A549 (cell line): ENCODE data around the gene STARD6. TPM values are rescaled to one million over a fixed set of nuclear protein-coding genes. Genes with fewer than 3 reads are reported as not detected.

ENCODE experiments used
- ATAC-seq, 2 experiments: fragments of 200-7000 bp in 1 of 2; fragments of >200 bp in 1 of 2; cut with Nextera tagmentation in 1 of 2; cut with Tn5 transposase in 1 of 2; 3 replicates each; pipeline versions ENCODE4 v1.8.0 to v1.9.1; 2018 to 2020; ENCODE audit warnings: mild to moderate bottlenecking in 1 of 2, moderate library complexity in 1 of 2
- CTCF ChIA-PET: fragments of 300-600 bp; sonication (Branson Sonifier 250); formaldehyde crosslinking; extraction: SDS; loops from one replicate; lab custom pipeline; 2021; ENCODE audit warnings: antibody characterized with exemption, inconsistent platforms; lab: Yijun Ruan, JAX
- POLR2A ChIA-PET: fragments of 350-600 bp; formaldehyde crosslinking; extraction: SDS; loops from one replicate; lab custom pipeline; 2021; ENCODE audit warnings: antibody characterized with exemption, inconsistent platforms; lab: Yijun Ruan, JAX
- DNase-seq, 2 experiments: peaks; one replicate each; pipeline versions ENCODE4 v3.0.0 to v3.0.0-alpha.2; 2011 to 2016; ENCODE audit warnings: low read depth in 1 of 2, low spot score in 1 of 2
- FAIRE-seq: peaks from 2 replicates; lab custom pipeline; 2011; peaks lifted over from hg19 to GRCh38; lab: Jason Lieb, UNC
- H3K27ac ChIP-seq, 2 experiments: fragments of >200 bp; sonication (Bioruptor Twin); formaldehyde crosslinking; 3 replicates each; pipeline ENCODE4 v1.5.1; 2016 to 2017
- H3K4me1 ChIP-seq: fragments of >200 bp; sonication (Bioruptor Twin); formaldehyde crosslinking; 3 replicates; pipeline ENCODE4 v1.6.1; 2016
- H3K4me2 ChIP-seq: fragments of >200 bp; sonication (Bioruptor Twin); formaldehyde crosslinking; 3 replicates; pipeline ENCODE4 v1.6.1; 2016
- H3K4me3 ChIP-seq: fragments of >200 bp; sonication (Bioruptor Twin); formaldehyde crosslinking; 3 replicates; pipeline ENCODE4 v1.5.1; 2016
- H3K9me3 ChIP-seq: fragments of >200 bp; sonication (Bioruptor Twin); formaldehyde crosslinking; 3 replicates; pipeline ENCODE4 v1.6.1; 2016
- ATOH8 ChIP-seq: fragments of 250-450 bp; sonication (Bioruptor Pico); IDR thresholded peaks from 2 replicates; pipeline ENCODE4 v1.5.0; 2020; ENCODE audit warnings: low read depth, mild to moderate bottlenecking, moderate library complexity
- BHLHE40 ChIP-seq: IDR thresholded peaks from 2 replicates; pipeline ENCODE4 v1.6.1; 2012; ENCODE audit warnings: low read depth, low read length, inconsistent platforms
- CEBPB ChIP-seq, 2 experiments: fragments of >200 bp in 1 of 2; sonication (Bioruptor Twin) in 1 of 2; formaldehyde crosslinking in 1 of 2; IDR thresholded peaks; 2 replicates each; pipeline ENCODE4 v1.6.1; 2012 to 2016
- CHD4 ChIP-seq: fragments of 200-600 bp; sonication (generic); IDR thresholded peaks from 2 replicates; pipeline ENCODE4 v1.6.1; 2016; ENCODE audit warnings: antibody characterized with exemption, mild to moderate bottlenecking, borderline replicate concordance
- CTCF ChIP-seq: fragments of >200 bp; sonication (Bioruptor Twin); formaldehyde crosslinking; IDR thresholded peaks from 3 replicates; pipeline ENCODE4 v1.5.1; 2016
- EHF ChIP-seq: fragments of 250-450 bp; sonication (Bioruptor Pico); IDR thresholded peaks from 2 replicates; pipeline ENCODE4 v1.5.0; 2020; ENCODE audit warnings: mild to moderate bottlenecking
- MAX ChIP-seq: IDR thresholded peaks from 2 replicates; pipeline ENCODE4 v1.6.1; 2012
- NPAS2 ChIP-seq: fragments of 250-450 bp; sonication (Bioruptor Pico); IDR thresholded peaks from 2 replicates; pipeline ENCODE4 v1.8.0; 2022; ENCODE audit warnings: mild to moderate bottlenecking, moderate library complexity, borderline replicate concordance
- POLR2A ChIP-seq: IDR thresholded peaks from 2 replicates; pipeline ENCODE4 v1.6.1; 2012; ENCODE audit warnings: mild to moderate bottlenecking, low read length
- RAD21 ChIP-seq, 2 experiments: fragments of >200 bp in 1 of 2; sonication (Bioruptor Twin) in 1 of 2; formaldehyde crosslinking in 1 of 2; IDR thresholded peaks in 1 of 2; conservative IDR thresholded peaks in 1 of 2; 2 replicates in 1 of 2; 3 replicates in 1 of 2; pipeline ENCODE4 v1.6.1; 2012 to 2018; ENCODE audit warnings: inconsistent platforms in 1 of 2
- RARB ChIP-seq: fragments of 250-450 bp; sonication (Bioruptor Pico); IDR thresholded peaks from 2 replicates; pipeline ENCODE4 v1.8.0; 2021; ENCODE audit warnings: mild to moderate bottlenecking, moderate library complexity
- RCOR1 ChIP-seq: fragments of 150-350 bp; IDR thresholded peaks from 2 replicates; pipeline ENCODE4 v1.6.1; 2014; ENCODE audit warnings: antibody characterized with exemption, low read length, low read depth
- SMC3 ChIP-seq: fragments of >200 bp; sonication (Bioruptor Twin); formaldehyde crosslinking; IDR thresholded peaks from 3 replicates; pipeline ENCODE4 v1.6.1; 2018; ENCODE audit warnings: inconsistent platforms
- USF2 ChIP-seq: fragments of 450-650 bp; IDR thresholded peaks from 2 replicates; pipeline ENCODE4 v1.6.1; 2014; ENCODE audit warnings: antibody characterized with exemption
- ZSCAN20 ChIP-seq: fragments of 250-450 bp; sonication (Bioruptor Pico); IDR thresholded peaks from 2 replicates; pipeline ENCODE4 v1.8.0; 2022; ENCODE audit warnings: mild to moderate bottlenecking, moderate library complexity
- WGBS: methylation state at CpG from one replicate; pipeline ENCODE4 v1.1.6; 2017; ENCODE audit errors: missing lambda C conversion rate; 5-methylcytosine and 5-hydroxymethylcytosine counted together
- polyA plus RNA-seq, 4 experiments: library from polyadenylated mRNA; depleted of rRNA in 3 of 4; stranded (reverse); fragments of >200 nt; fragmentation: RNase III in 1 of 4; extraction: RNeasy Plus Mini Kit Qiagen cat#74134 plus additional on column Dnase treatment in 1 of 4; gene quantifications; 2 replicates in 3 of 4; 3 replicates in 1 of 4; pipeline ENCODE4 v1.2.3, GENCODE V29; 2011 to 2017
- TF ChIP-seq, protein P1 (sequence below): IDR thresholded peaks from 2 replicates; pipeline ENCODE4 v1.6.1; 2012; ENCODE audit warnings: low read depth, borderline replicate concordance

Gene STARD6
- polyA plus RNA-seq, 2 of the 4 experiments (the other 2 are of a cell fraction), result not detected

GRCh38 chr18:54351186-54351585, 6.5 kb downstream of the STARD6 start:
- DNase-seq (no peak), ATAC-seq (no peak), FAIRE-seq (no peak)
- H3K9me3 ChIP-seq, result no peaks in the 10 kb centered on the region
- TF ChIP-seq, protein P1, sequence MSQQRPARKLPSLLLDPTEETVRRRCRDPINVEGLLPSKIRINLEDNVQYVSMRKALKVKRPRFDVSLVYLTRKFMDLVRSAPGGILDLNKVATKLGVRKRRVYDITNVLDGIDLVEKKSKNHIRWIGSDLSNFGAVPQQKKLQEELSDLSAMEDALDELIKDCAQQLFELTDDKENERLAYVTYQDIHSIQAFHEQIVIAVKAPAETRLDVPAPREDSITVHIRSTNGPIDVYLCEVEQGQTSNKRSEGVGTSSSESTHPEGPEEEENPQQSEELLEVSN, result no peak
- TF ChIP-seq CEBPB (IDR thresholded peaks at IDR 0.05) (no peak), MAX (no peak)
- H3K27ac ChIP-seq, result no peak overlapping the region
- POLR2A ChIA-PET, result no interaction called here
- CTCF ChIA-PET, result no interaction called here
- 0% methylated on average over 1 of the region's 1 CpG for WGBS
- H3K4me1 ChIP-seq, result no peaks in the 10 kb centered on the region
- H3K4me3 ChIP-seq, result no peak overlapping the region
- no peak overlapping the region for H3K4me2 ChIP-seq

- DNase-seq, result no peak
- H3K9me3 ChIP-seq, result no peaks in the 10 kb centered on the region
- no peak overlapping the region for H3K27ac ChIP-seq
- H3K4me1 ChIP-seq, result no peaks in the 10 kb centered on the region
- H3K4me2 ChIP-seq, result no peak overlapping the region
- TF ChIP-seq EHF (CRISPR knock-in tag) (no peak), BHLHE40 (no peak), USF2 (no peak), RCOR1 (no peak)
- TF ChIP-seq, all 56 proteins: peak for 0
- no peak for ATAC-seq
- no peak for FAIRE-seq
- ChIA-PET POLR2A (no interaction called here), CTCF (interaction anchor here (1.1 kb wide), 1 partner anchor 19 kb away, joined by 5 read pairs; the partner anchor contains the start of genes C18orf54 and STARD6)
- H3K4me3 ChIP-seq, result no peak overlapping the region
- WGBS, result 68% methylated on average over 4 of the region's 4 CpGs
Measured at GRCh38 chr18:54338230-54338629, 19.4 kb downstream of the STARD6 start.

- FAIRE-seq (no peak), ATAC-seq (no peak), DNase-seq (no peak)
- H3K4me2 ChIP-seq, result no peak overlapping the region
- 27% methylated on average over 2 of the region's 2 CpGs for WGBS
- ChIA-PET POLR2A (no interaction called here), CTCF (no interaction called here)
- no peak overlapping the region for H3K27ac ChIP-seq
- TF ChIP-seq RARB (no peak), POLR2A (no peak), ATOH8 (no peak)
- no peaks in the 10 kb centered on the region for H3K9me3 ChIP-seq
- no peaks in the 10 kb centered on the region for H3K4me1 ChIP-seq
- H3K4me3 ChIP-seq, result no peak overlapping the region
Measured at GRCh38 chr18:54335638-54336173, 22.0 kb downstream of the STARD6 start.

- ATAC-seq, result no peak
- ChIA-PET CTCF (no interaction called here), POLR2A (no interaction called here)
- TF ChIP-seq CTCF (peak; percentile 22; the same call in 2 of the 3 replicates), SMC3 (peak; percentile 32; the same call in 1 of the 3 replicates), NPAS2 (CRISPR knock-in tag) (no peak), CHD4 (no peak), RAD21 (conservative IDR thresholded peaks at IDR 0.05 in 1 of 2, IDR thresholded peaks at IDR 0.05 in 1 of 2) (0 out of 5 replicates have a peak, but pooled peaks of 1 of the 2 experiments have one; percentile 18), ZSCAN20 (no peak)
- TF ChIP-seq, protein P1, result no peak
- no peak for FAIRE-seq
- DNase-seq, result no peak
- WGBS, result 18% methylated on average over 6 of the region's 6 CpGs
- no peaks in the 10 kb centered on the region for H3K4me1 ChIP-seq
- no peaks in the 10 kb centered on the region for H3K9me3 ChIP-seq
- no peak overlapping the region; the same call in 2 of the 3 replicates for H3K4me2 ChIP-seq
- H3K4me3 ChIP-seq, result no peak overlapping the region
- H3K27ac ChIP-seq, result no peak overlapping the region
Measured at GRCh38 chr18:54330768-54331548, 26.7 kb downstream of the STARD6 start.
